Inflammatory macrophage treated with lipopolysaccharide for 1 hour (primary cell): Measurements from ENCODE around the gene TFF3.
A peak's percentile ranks its signal among the peaks of the same experiment; 100 is the strongest.

Source experiments
- DNase-seq, 2 donors: peaks; one replicate each; pipeline ENCODE4 v3.0.0-alpha.2; 2020 to 2022

Gene TFF3

GRCh38 chr21:42263591-42264131 lies 51.5 kb downstream of the TFF3 start:
- DNase-seq, result peak; percentile 40 to 61

- DNase-seq, result peak; percentile 25 to 38
Measured at GRCh38 chr21:42262831-42263231, 52.4 kb downstream of the TFF3 start.

- DNase-seq, result no peak
Measured at GRCh38 chr21:42261829-42262200, 53.4 kb downstream of the TFF3 start.
